ENCODE data around the gene ELP5. TPM values are rescaled to one million over a fixed set of nuclear protein-coding genes. Genes with fewer than 3 reads are reported as not detected.
A peak's percentile ranks its signal among the peaks of the same experiment; 100 is the strongest.

ELP5 gene
- total RNA-seq, 6 experiments from 2014 or later, result 28.7 to 36.1 (median 34.0) TPM

DNA sequence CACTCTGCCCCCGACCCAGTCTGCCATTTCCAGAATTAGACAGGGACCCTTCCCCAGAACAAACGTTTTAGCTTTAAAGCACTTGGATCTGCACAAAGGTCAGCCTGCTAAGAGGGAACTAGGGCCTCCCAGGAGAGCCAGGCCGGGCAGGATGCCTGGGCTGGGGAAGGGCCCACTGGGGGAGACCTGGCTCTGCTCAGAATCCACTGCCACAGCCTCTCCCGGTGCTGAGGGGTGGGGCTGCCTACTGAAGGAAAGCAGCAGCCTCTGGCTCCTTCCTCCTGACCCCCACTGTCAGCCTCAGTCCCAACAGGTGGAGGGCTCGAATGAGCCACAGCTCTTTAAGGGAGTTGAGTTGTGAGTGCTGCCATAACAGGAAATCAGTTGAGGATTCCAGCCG is 40.7 kb downstream of the ELP5 start:
- Mint-ChIP-seq H3K36me3 (ENCODE audit: low read depth) (no peaks in the 10 kb centered on the region), H3K9me3 (no peaks in the 10 kb centered on the region), H3K27ac (no peak overlapping the region), H3K4me1 (ENCODE audit: low read depth) (peaks cover 11% of the 10 kb centered on the region), H3K4me3 (no peak overlapping the region), H3K27me3 (ENCODE audit: insufficient read depth) (peaks cover 55% of the 10 kb centered on the region)
- no peak for DNase-seq
- TF ChIP-seq, protein P1, sequence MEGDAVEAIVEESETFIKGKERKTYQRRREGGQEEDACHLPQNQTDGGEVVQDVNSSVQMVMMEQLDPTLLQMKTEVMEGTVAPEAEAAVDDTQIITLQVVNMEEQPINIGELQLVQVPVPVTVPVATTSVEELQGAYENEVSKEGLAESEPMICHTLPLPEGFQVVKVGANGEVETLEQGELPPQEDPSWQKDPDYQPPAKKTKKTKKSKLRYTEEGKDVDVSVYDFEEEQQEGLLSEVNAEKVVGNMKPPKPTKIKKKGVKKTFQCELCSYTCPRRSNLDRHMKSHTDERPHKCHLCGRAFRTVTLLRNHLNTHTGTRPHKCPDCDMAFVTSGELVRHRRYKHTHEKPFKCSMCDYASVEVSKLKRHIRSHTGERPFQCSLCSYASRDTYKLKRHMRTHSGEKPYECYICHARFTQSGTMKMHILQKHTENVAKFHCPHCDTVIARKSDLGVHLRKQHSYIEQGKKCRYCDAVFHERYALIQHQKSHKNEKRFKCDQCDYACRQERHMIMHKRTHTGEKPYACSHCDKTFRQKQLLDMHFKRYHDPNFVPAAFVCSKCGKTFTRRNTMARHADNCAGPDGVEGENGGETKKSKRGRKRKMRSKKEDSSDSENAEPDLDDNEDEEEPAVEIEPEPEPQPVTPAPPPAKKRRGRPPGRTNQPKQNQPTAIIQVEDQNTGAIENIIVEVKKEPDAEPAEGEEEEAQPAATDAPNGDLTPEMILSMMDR (IDR thresholded peaks at IDR 0.05), result no peak

GRCh38 chr17:7293159-7293558 is 41.1 kb downstream of the ELP5 start:
- Mint-ChIP-seq H3K36me3 (ENCODE audit: low read depth) (no peaks in the 10 kb centered on the region), H3K27ac (no peak overlapping the region), H3K4me3 (no peak overlapping the region), H3K4me1 (ENCODE audit: low read depth) (peaks cover 11% of the 10 kb centered on the region), H3K9me3 (no peaks in the 10 kb centered on the region), H3K27me3 (ENCODE audit: insufficient read depth) (peaks cover 51% of the 10 kb centered on the region)
- no peak for DNase-seq
- TF ChIP-seq, protein P1 (IDR thresholded peaks at IDR 0.05), result no peak

DNA sequence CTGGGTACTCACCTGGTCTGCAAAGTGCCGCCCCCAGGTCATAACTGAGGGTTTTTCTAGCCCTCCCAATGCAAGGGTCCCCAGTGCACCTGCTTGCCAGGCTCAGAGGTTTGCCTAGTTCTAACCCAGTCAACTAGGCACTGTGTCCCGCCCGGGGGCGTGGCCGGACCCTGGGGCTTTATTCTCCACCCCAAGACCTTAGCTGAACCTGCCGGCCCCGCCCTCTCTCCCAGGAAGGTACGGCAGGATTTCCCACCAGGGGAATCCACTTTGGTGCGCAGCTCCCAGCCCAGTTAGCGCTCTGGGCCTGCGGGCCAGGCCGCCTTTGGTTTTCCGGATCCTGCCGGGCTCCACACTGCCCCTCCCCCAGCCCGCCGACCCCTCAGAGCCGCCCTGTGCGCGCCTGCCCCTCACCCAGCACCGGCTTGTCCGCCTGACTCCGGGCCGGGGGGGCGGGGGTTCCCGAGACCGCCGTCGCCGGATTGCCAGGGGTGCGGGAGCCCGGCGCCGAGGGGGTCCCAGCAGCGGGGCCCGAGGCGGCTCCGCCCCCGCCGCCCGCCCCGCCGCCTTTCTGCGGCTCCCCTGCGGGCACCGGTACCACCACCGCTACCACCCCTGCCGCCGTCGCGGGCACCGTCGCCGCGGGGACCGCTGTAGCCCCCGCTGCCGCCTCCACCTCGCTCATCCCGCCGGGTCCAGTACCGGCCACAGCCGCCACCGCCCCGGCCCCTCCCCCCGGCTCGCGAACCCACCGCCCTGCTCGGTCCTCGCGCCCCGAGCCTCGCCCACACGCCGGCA is 42.0 kb downstream of the ELP5 start:
- Mint-ChIP-seq H3K36me3 (ENCODE audit: low read depth) (no peaks in the 10 kb centered on the region), H3K4me3 (no peak overlapping the region), H3K9me3 (no peaks in the 10 kb centered on the region), H3K27me3 (ENCODE audit: insufficient read depth) (peaks cover 47% of the 10 kb centered on the region), H3K27ac (no peak overlapping the region), H3K4me1 (ENCODE audit: low read depth) (peaks cover 11% of the 10 kb centered on the region)
- DNase-seq, result no peak
- TF ChIP-seq, protein P1 (IDR thresholded peaks at IDR 0.05), result no peak

- H3K36me3 Mint-ChIP-seq (ENCODE audit: low read depth), result no peaks in the 10 kb centered on the region
- H3K9me3 Mint-ChIP-seq, result no peaks in the 10 kb centered on the region
- peaks cover 48% of the 10 kb centered on the region for H3K27me3 Mint-ChIP-seq (ENCODE audit: insufficient read depth)
- no peak within 1 kb of the TSS for H3K27ac Mint-ChIP-seq
- DNase-seq, result no peak
- peaks cover 11% of the 10 kb centered on the region for H3K4me1 Mint-ChIP-seq (ENCODE audit: low read depth)
- TF ChIP-seq, protein P1 (IDR thresholded peaks at IDR 0.05), result no peak
- peak within 1 kb of the TSS; percentile 66; the same call in 1 of the 2 replicates for H3K4me3 Mint-ChIP-seq
These were observed 42.7 kb downstream of the ELP5 start, which contains the start of gene YBX2 for GRCh38 chr17:7294614-7295153. YBX2 (minus strand) TSS chr17:7294639; CDS start chr17:7294500, 139 bp downstream.

- Mint-ChIP-seq H3K27me3 (ENCODE audit: insufficient read depth) (peaks cover 49% of the 10 kb centered on the region), H3K9me3 (no peaks in the 10 kb centered on the region), H3K36me3 (ENCODE audit: low read depth) (no peaks in the 10 kb centered on the region), H3K27ac (no peak overlapping the region), H3K4me1 (ENCODE audit: low read depth) (peaks cover 11% of the 10 kb centered on the region), H3K4me3 (peak overlapping the region; percentile 66)
- no peak for DNase-seq
- TF ChIP-seq, protein P1 (IDR thresholded peaks at IDR 0.05), result no peak
These were observed 43.5 kb downstream of the ELP5 start for GRCh38 chr17:7295230-7296180.

Measured in HFFc6 (cell line).